Left kidney (tissue), 8 donors: Measurements from ENCODE around the gene SLC16A3. TPM values are rescaled to one million over a fixed set of nuclear protein-coding genes. Genes with fewer than 3 reads are reported as not detected.
"Not testable (repeated sequence)": the region's sequence is repeated elsewhere in the genome, so short reads cannot be mapped to it uniquely, and the experiment has no call there.

Experiments used
- DNase-seq: peaks from one replicate; pipeline ENCODE4 v3.0.0-alpha.2; 2013
- long read RNA-seq, 8 donors: transcript quantifications; one replicate each; lab custom pipeline, GENCODE V29; 2026
- polyA plus RNA-seq: library from polyadenylated mRNA; unstranded; fragments of 120-200 nt; gene quantifications from one replicate; pipeline ENCODE4 v1.2.1, GENCODE V29; 2013; ENCODE audit not compliant: insufficient read length

Gene SLC16A3
- 5.6 TPM for polyA plus RNA-seq
- long read RNA-seq, donor 1, partial matches to known transcripts = 0 of 5 reads
- long read RNA-seq, donor 1, other reads (novel, unspliced or antisense) = 0 of 5 reads
- long read RNA-seq, donor 2, partial matches to known transcripts = 6 of 17 reads
- long read RNA-seq, donor 2, other reads (novel, unspliced or antisense) = 8 of 17 reads
- long read RNA-seq, donor 3, partial matches to known transcripts = 0 of 1 reads
- long read RNA-seq, donor 3, other reads (novel, unspliced or antisense) = 0 of 1 reads
- long read RNA-seq, donor 4 = 0 reads
- long read RNA-seq, donor 5, partial matches to known transcripts = 0 of 1 reads
- long read RNA-seq, donor 5, other reads (novel, unspliced or antisense) = 0 of 1 reads
- long read RNA-seq, donor 6, full-length matches to known transcripts = 3 of 3 reads
- long read RNA-seq, donor 6, partial matches to known transcripts = 0 of 3 reads
- long read RNA-seq, donor 6, other reads (novel, unspliced or antisense) = 0 of 3 reads
- long read RNA-seq, donor 7, partial matches to known transcripts = 11 of 30 reads
- long read RNA-seq, donor 7, other reads (novel, unspliced or antisense) = 15 of 30 reads
- long read RNA-seq, donor 8, partial matches to known transcripts = 0 of 2 reads
- long read RNA-seq, donor 8, other reads (novel, unspliced or antisense) = 0 of 2 reads

- DNase-seq = no peak
These were observed at the start of gene SLC16A3 for GRCh38 chr17:82228842-82229697. Gene SLC16A3, plus strand, starts transcription at chr17:82229042. Its CDS starts 6,967 bp downstream, at chr17:82236009.

GRCh38 chr17:82179412-82179811, 49.4 kb upstream of the SLC16A3 start:
- DNase-seq = no peak

- no peak for DNase-seq
These were observed 48.8 kb upstream of the SLC16A3 start for GRCh38 chr17:82179946-82180475.

- no peak for DNase-seq
These were observed 47.9 kb upstream of the SLC16A3 start for GRCh38 chr17:82180776-82181528.

- no peak for DNase-seq
These were observed 44.1 kb upstream of the SLC16A3 start for GRCh38 chr17:82184761-82185160.

- DNase-seq = no peak
These were observed 42.6 kb upstream of the SLC16A3 start for GRCh38 chr17:82186221-82186620.

- DNase-seq = no peak
These were observed 41.3 kb upstream of the SLC16A3 start for GRCh38 chr17:82187500-82187899.

- no peak for DNase-seq
These were observed 40.6 kb upstream of the SLC16A3 start for GRCh38 chr17:82188001-82188961.

GRCh38 chr17:82193050-82193449, 35.8 kb upstream of the SLC16A3 start:
- not testable (repeated sequence) for DNase-seq

GRCh38 chr17:82193520-82194220, 35.2 kb upstream of the SLC16A3 start:
- no peak for DNase-seq

GRCh38 chr17:82194765-82195164, 34.1 kb upstream of the SLC16A3 start:
- no peak for DNase-seq

- DNase-seq = no peak
These were observed 32.9 kb upstream of the SLC16A3 start for GRCh38 chr17:82195675-82196672.

- DNase-seq = no peak
These were observed 30.8 kb upstream of the SLC16A3 start for GRCh38 chr17:82198092-82198491.

GRCh38 chr17:82199496-82199895, 29.3 kb upstream of the SLC16A3 start:
- DNase-seq = no peak

GRCh38 chr17:82200135-82200534, 28.7 kb upstream of the SLC16A3 start:
- DNase-seq = no peak

- DNase-seq = no peak
These were observed 27.9 kb upstream of the SLC16A3 start for GRCh38 chr17:82200743-82201497.

- DNase-seq = no peak
These were observed 27.3 kb upstream of the SLC16A3 start for GRCh38 chr17:82201498-82201910.
